Breast epithelium (tissue), 4 donors: ENCODE measurements around the gene TEPSIN. TPM values are rescaled to one million over a fixed set of nuclear protein-coding genes. Genes with fewer than 3 reads are reported as not detected.

Experiments used
- DNase-seq, 2 donors: peaks; one replicate each; pipeline ENCODE4 v3.0.0-alpha.2; 2019; ENCODE audit warnings: low spot score in 2 of 2
- H3K27ac ChIP-seq, 2 donors: fragments of 200-600 bp; sonication (generic) in 1 of 2; one replicate each; pipeline ENCODE4 v1.5.1; 2016 to 2019; ENCODE audit warnings: mild to moderate bottlenecking in 1 of 2
- H3K27me3 ChIP-seq, 2 donors: fragments of 200-600 bp; sonication (generic) in 1 of 2; one replicate each; pipeline versions ENCODE4 v1.5.1 to v1.6.0; 2017 to 2019; ENCODE audit warnings: control low read depth in 1 of 2, mild to moderate bottlenecking in 1 of 2
- H3K36me3 ChIP-seq: fragments of 200-600 bp; one replicate; pipeline ENCODE4 v1.5.1; 2019
- H3K4me1 ChIP-seq, 2 donors: fragments of 200-600 bp; sonication (generic); one replicate each; pipeline ENCODE4 v1.5.1; 2016 to 2019; ENCODE audit warnings: control low read depth in 1 of 2
- H3K4me3 ChIP-seq, 3 donors: fragments of 200-600 bp; sonication (generic); 1 replicate in 2 of 3; 2 replicates in 1 of 3; pipeline ENCODE4 v1.5.1; 2016 to 2019; ENCODE audit warnings: mild to moderate bottlenecking in 3 of 3, moderate library complexity in 2 of 3
- H3K9me3 ChIP-seq, 2 donors: fragments of 200-600 bp; sonication (generic) in 1 of 2; one replicate each; pipeline ENCODE4 v1.5.1; 2016 to 2019; ENCODE audit warnings: control low read depth in 1 of 2
- CTCF ChIP-seq, 3 donors: fragments of 450-650 bp; IDR thresholded peaks; one replicate each; pipeline ENCODE4 v1.5.1; 2016 to 2017; ENCODE audit warnings: antibody characterized with exemption in 3 of 3, mild to moderate bottlenecking in 3 of 3, moderate library complexity in 3 of 3
- POLR2A ChIP-seq: fragments of 450-650 bp; IDR thresholded peaks from one replicate; pipeline ENCODE4 v1.6.1; 2016; ENCODE audit warnings: antibody characterized with exemption, mild to moderate bottlenecking, moderate library complexity
- POLR2AphosphoS5 ChIP-seq, 3 donors: sonication (generic); formaldehyde crosslinking; IDR thresholded peaks; one replicate each; pipeline ENCODE4 v1.6.1; 2017; ENCODE audit warnings: antibody characterized with exemption in 3 of 3
- intact Hi-C: fragments of 100-400 bp; cut with DNase I; formaldehyde crosslinking; loops from one replicate; pipeline ENCODE4 v1.15.1; 2023; ENCODE audit warnings: low total_unique reads
- total RNA-seq, 3 donors: library from RNA; depleted of rRNA; stranded (reverse); fragments of >200 nt; gene quantifications; one replicate each; pipeline ENCODE4 v1.1.0, GENCODE V29; 2016

Gene TEPSIN
- total RNA-seq, 3 donors from 2014 or later = 33.9 to 54.3 (median 36.4) TPM

GRCh38 chr17:81231766-81232581, 6.9 kb downstream of the TEPSIN start:
- Histone ChIP-seq H3K9me3 (no peaks in the 10 kb centered on the region), H3K4me1 (peaks cover 0 to 3% of the 10 kb centered on the region in 2 donors), H3K27ac (no peak overlapping the region), H3K4me3 (no peak overlapping the region), H3K36me3 (no peaks in the 10 kb centered on the region), H3K27me3 (no peaks in the 10 kb centered on the region)
- intact Hi-C loops = no loop called here
- DNase-seq = no peak
- TF ChIP-seq POLR2AphosphoS5 (IDR thresholded peaks at IDR 0.05) = no peak
- TF ChIP-seq CTCF (IDR thresholded peaks at IDR 0.05) = no peak
- TF ChIP-seq POLR2A = no peak

- Histone ChIP-seq H3K4me1 (no peaks in the 10 kb centered on the region), H3K36me3 (no peaks in the 10 kb centered on the region), H3K27ac (no peak overlapping the region), H3K27me3 (no peaks in the 10 kb centered on the region), H3K4me3 (no peak overlapping the region), H3K9me3 (no peaks in the 10 kb centered on the region)
- DNase-seq = no peak
- intact Hi-C loops = no loop called here
- TF ChIP-seq POLR2A (no peak), POLR2AphosphoS5 (IDR thresholded peaks at IDR 0.05) (no peak)
These were observed 7.7 kb downstream of the TEPSIN start for GRCh38 chr17:81231121-81231645.

GRCh38 chr17:81230043-81230820, 8.6 kb downstream of the TEPSIN start:
- DNase-seq = no peak
- TF ChIP-seq POLR2AphosphoS5 (IDR thresholded peaks at IDR 0.05) (no peak), CTCF (IDR thresholded peaks at IDR 0.05) (no peak), POLR2A (no peak)
- no peak overlapping the region for H3K4me3 ChIP-seq
- no peak overlapping the region for H3K27ac ChIP-seq
- no peaks in the 10 kb centered on the region for H3K36me3 ChIP-seq
- no peaks in the 10 kb centered on the region for H3K9me3 ChIP-seq
- H3K4me1 ChIP-seq = no peaks in the 10 kb centered on the region
- intact Hi-C loops = no loop called here
- H3K27me3 ChIP-seq = no peaks in the 10 kb centered on the region

GRCh38 chr17:81229666-81229920, 9.3 kb downstream of the TEPSIN start:
- Histone ChIP-seq H3K4me1 (no peaks in the 10 kb centered on the region), H3K4me3 (no peak overlapping the region), H3K27me3 (no peaks in the 10 kb centered on the region), H3K36me3 (no peaks in the 10 kb centered on the region), H3K27ac (no peak overlapping the region), H3K9me3 (no peaks in the 10 kb centered on the region)
- no peak for DNase-seq
- TF ChIP-seq POLR2A (no peak), CTCF (IDR thresholded peaks at IDR 0.05) (no peak), POLR2AphosphoS5 (IDR thresholded peaks at IDR 0.05) (no peak)
- intact Hi-C loops = no loop called here

- no peak for TF ChIP-seq POLR2A
These were observed 9.8 kb downstream of the TEPSIN start for GRCh38 chr17:81228834-81229665.

More at GRCh38 chr17:81228834-81229665, 9.8 kb downstream of the TEPSIN start:
- no peak for DNase-seq
- Histone ChIP-seq H3K27ac (no peak overlapping the region), H3K27me3 (no peaks in the 10 kb centered on the region), H3K4me1 (no peaks in the 10 kb centered on the region), H3K9me3 (no peaks in the 10 kb centered on the region), H3K4me3 (no peak overlapping the region), H3K36me3 (no peaks in the 10 kb centered on the region)
- intact Hi-C loops = no loop called here
